Coronary artery (tissue), 2 donors: Measurements from ENCODE around the gene RPS14.
A peak's percentile ranks its signal among the peaks of the same experiment; 100 is the strongest.

ENCODE experiments used
- DNase-seq: peaks from one replicate; pipeline ENCODE4 v3.0.0-alpha.2; 2017; ENCODE audit warnings: low spot score
- H3K27ac ChIP-seq, 2 donors: fragments of 200-600 bp; sonication (generic); one replicate each; pipeline ENCODE4 v1.5.1; 2016 to 2019
- H3K4me3 ChIP-seq: fragments of 200-600 bp; sonication (generic); 2 replicates; pipeline ENCODE4 v1.5.1; 2016; ENCODE audit warnings: mild to moderate bottlenecking, moderate library complexity
- TF ChIP-seq, protein P1 (sequence below): fragments of 200-600 bp; sonication (generic); IDR thresholded peaks from one replicate; pipeline ENCODE4 v1.5.1; 2019; ENCODE audit warnings: antibody characterized with exemption

Gene RPS14

DNA sequence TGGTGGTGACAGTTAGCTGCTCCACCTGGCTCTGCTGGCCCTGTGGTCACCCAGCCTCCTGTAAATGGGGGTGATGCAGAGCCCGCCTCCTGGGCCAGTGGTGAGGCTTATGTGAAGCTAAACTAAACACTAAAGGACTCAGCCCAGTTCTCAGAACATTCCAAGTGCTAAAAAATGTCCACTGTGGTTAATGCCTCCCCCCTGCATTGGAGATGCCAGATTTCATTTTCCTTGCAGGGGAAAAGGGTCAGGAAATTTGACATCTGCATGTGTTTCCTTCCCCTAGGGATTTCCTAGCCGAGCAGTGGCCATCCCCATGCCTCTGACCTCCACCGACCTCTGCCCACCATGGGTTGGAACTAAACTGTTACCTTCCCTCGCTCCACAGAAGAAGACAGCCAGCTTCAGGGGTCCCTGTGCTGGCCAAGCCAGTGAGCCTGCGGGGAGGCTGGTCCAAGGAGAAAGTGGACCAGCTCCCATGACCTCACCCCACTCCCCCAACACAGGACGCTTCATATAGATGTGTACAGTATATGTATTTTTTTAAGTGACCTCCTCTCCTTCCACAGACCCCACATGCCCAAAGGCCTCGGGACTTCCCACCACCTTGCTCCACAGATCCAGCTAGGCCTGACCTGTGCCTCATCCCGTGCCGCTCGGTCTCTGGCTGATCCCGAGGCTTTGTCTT is 49.9 kb downstream of the RPS14 start:
- no peak overlapping the region for H3K4me3 ChIP-seq
- TF ChIP-seq, protein P1, sequence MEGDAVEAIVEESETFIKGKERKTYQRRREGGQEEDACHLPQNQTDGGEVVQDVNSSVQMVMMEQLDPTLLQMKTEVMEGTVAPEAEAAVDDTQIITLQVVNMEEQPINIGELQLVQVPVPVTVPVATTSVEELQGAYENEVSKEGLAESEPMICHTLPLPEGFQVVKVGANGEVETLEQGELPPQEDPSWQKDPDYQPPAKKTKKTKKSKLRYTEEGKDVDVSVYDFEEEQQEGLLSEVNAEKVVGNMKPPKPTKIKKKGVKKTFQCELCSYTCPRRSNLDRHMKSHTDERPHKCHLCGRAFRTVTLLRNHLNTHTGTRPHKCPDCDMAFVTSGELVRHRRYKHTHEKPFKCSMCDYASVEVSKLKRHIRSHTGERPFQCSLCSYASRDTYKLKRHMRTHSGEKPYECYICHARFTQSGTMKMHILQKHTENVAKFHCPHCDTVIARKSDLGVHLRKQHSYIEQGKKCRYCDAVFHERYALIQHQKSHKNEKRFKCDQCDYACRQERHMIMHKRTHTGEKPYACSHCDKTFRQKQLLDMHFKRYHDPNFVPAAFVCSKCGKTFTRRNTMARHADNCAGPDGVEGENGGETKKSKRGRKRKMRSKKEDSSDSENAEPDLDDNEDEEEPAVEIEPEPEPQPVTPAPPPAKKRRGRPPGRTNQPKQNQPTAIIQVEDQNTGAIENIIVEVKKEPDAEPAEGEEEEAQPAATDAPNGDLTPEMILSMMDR: no peak
- no peak for DNase-seq
- no peak overlapping the region for H3K27ac ChIP-seq

DNA sequence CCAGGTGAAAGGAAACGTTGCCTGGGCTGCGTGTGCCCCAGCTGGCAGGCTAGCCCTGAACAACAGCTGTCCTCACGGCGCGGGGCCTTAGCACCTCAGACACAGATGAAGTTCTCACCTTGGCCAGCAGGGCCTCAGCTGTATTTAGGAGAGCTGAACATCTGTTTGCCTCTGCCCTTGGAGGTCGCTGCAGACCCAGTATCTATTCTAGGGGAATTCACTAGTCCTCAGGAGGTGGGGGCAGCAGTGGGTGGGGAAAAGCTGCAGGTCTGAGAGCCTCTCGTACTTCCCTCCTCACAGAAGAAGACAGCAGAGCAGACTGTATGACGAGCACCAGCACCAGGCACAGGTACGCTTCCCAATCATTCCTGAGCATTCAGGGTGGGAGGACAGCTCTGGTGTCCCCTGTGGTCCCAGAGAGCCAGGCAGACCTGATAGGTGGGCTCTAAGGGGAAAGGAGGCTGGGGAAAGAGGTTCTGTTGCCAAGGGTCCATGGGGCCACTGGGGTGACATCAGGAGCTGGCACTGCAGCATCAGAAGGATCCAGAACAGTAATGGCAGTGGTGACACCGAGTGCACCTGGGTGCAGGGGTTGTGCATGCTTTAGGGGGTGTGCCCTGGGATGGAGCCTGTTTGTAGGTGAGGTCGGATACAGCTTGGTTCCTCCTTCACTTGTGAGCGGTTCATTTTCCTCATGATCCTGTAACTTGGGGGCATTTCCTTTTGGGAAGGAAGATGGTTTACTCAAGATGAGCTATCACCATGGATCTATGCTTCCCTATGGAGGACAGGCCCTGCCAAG is 50.6 kb downstream of the RPS14 start:
- H3K27ac ChIP-seq: peak overlapping the region in 1 of 2 donors; percentile 27
- no peak overlapping the region for H3K4me3 ChIP-seq
- TF ChIP-seq, protein P1: no peak
- no peak for DNase-seq

DNA sequence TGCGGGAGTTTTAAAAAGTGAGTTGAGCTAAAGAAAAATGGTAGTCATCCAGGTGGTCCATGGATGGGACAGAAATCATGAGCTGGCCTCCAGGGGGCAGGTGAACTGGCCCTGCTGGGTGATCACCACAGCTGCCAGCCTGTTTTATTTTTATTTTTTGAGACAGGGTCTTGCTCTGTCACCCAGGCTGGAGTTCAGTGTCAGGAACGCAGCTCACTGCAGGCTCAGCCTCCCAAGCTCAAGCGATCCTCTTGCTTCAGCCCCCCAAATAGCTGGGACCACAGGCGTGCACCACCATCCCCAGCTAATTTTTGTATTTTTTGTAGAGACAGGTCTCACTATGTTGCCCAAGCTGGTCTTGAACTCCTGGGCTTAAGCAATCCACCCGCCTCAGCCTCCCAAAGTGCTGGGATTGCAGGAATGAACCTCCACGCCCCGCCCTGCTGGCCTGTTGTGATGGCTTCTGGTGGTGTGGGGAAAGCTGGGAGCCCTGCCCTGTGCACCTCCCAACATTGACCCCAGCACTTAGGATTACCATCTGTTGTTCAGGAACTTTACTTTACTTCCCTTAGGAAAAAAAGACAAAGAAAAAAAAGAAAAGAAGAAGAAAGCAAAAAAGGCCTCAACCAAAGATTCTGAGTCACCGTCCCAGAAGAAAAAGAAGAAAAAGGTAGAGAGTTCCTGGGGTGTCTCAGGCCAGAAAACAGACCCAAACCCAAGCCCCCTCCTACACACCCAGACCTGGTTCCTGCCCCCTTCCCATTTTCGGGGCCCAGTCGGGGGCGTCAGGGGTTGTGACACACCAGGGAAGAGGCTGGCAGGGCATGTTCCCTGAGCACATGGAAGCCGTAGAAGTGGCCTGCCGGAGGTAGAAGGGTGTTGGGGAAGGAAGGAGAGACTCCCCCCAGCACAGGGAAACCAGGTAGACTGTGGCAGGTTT is 51.5 kb downstream of the RPS14 start:
- DNase-seq: no peak
- H3K4me3 ChIP-seq: no peak overlapping the region
- TF ChIP-seq, protein P1: no peak
- peak overlapping the region in 1 of 2 donors; percentile 27 for H3K27ac ChIP-seq

DNA sequence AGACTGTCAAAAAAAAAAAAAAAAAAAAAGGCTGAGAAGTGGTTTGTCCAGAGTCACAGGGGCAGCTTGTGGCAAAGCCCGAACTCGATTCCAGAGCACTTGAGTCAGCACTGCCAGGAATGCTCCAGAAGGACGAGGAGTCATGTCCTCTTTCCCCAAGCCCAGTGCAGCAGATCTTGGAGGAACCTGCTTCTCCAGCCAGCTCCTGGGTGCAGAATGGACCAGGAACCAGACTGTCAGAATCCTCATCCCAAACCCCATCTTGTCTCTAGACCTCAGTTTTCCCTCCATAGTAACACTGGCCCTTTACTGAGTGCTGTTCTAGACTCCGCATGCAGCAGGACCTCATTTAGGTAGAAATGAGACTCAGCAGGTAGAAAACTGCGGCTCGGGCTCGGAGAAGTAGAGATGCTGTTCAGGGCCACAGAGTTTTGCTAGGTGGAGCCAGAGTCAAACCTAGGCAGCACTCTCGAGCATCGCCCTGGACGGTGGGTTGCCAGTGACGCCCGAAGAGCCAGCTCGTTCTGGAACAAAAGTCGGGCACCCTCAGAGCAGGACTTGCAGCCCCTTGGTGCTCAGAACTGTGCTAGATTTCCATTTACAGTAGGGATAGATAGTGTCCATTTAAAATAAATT is 52.3 kb downstream of the RPS14 start:
- DNase-seq: no peak
- Histone ChIP-seq H3K4me3 (no peak overlapping the region), H3K27ac (no peak overlapping the region)
- TF ChIP-seq, protein P1: no peak

DNA sequence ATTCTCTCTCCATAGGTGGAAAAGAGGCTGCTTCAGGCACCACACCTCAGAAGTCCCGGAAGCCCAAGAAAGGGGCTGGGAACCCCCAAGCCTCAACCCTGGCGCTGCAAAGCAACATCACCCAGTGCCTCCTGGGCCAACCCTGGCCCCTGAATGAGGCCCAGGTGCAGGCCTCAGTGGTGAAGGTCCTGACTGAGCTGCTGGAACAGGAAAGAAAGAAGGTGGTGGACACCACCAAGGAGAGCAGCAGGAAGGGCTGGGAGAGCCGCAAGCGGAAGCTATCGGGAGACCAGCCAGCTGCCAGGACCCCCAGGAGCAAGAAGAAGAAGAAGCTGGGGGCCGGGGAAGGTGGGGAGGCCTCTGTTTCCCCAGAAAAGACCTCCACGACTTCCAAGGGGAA is 53.3 kb downstream of the RPS14 start:
- Histone ChIP-seq H3K4me3 (no peak overlapping the region), H3K27ac (no peak overlapping the region)
- no peak for DNase-seq
- TF ChIP-seq, protein P1: no peak

DNA sequence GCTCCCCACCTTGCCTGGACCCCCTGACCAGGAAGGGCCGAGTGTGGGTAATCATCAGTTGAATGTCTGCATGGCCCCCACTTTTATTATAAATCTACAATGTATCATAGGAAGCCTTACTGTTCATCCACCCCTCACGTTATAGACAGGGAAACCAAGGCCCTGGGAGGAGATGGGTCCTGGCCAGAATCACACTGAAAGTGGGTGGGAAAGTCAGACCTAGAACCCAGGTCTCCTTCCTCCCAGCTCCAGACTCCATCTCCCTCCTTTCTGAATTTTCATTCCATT is 53.9 kb downstream of the RPS14 start:
- no peak for DNase-seq
- TF ChIP-seq, protein P1: no peak
- Histone ChIP-seq H3K27ac (no peak overlapping the region), H3K4me3 (no peak overlapping the region)
